ENCODE results near the gene FCHSD2. TPM values are rescaled to one million over a fixed set of nuclear protein-coding genes. Genes with fewer than 3 reads are reported as not detected.

Gene FCHSD2
- total RNA-seq, 2 donors from 2014 or later = 56.5 to 75.3 TPM

DNA sequence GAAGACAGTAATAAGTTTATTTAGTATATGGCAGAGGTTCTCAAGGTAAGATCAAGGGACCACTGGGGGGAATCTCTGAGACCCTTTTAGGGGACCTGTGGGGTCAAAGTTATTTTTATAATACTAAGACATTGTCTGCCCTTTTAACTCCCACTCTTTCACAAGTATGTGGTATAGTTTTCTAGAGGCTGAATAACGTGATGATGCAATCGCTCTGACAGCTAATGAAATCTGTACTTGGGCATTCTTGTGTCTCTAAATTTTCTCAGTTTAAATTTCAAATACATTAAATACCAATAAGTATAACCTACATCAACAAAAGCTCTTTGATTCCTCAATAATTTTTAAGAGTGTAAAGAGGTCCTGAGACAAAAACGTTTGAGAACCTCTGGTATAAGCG lies 180.0 kb downstream of the FCHSD2 start:
- DNase-seq (ENCODE audit: low spot score) = no peak
- TF ChIP-seq, protein P1, sequence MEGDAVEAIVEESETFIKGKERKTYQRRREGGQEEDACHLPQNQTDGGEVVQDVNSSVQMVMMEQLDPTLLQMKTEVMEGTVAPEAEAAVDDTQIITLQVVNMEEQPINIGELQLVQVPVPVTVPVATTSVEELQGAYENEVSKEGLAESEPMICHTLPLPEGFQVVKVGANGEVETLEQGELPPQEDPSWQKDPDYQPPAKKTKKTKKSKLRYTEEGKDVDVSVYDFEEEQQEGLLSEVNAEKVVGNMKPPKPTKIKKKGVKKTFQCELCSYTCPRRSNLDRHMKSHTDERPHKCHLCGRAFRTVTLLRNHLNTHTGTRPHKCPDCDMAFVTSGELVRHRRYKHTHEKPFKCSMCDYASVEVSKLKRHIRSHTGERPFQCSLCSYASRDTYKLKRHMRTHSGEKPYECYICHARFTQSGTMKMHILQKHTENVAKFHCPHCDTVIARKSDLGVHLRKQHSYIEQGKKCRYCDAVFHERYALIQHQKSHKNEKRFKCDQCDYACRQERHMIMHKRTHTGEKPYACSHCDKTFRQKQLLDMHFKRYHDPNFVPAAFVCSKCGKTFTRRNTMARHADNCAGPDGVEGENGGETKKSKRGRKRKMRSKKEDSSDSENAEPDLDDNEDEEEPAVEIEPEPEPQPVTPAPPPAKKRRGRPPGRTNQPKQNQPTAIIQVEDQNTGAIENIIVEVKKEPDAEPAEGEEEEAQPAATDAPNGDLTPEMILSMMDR (IDR thresholded peaks at IDR 0.05) = no peak

DNA sequence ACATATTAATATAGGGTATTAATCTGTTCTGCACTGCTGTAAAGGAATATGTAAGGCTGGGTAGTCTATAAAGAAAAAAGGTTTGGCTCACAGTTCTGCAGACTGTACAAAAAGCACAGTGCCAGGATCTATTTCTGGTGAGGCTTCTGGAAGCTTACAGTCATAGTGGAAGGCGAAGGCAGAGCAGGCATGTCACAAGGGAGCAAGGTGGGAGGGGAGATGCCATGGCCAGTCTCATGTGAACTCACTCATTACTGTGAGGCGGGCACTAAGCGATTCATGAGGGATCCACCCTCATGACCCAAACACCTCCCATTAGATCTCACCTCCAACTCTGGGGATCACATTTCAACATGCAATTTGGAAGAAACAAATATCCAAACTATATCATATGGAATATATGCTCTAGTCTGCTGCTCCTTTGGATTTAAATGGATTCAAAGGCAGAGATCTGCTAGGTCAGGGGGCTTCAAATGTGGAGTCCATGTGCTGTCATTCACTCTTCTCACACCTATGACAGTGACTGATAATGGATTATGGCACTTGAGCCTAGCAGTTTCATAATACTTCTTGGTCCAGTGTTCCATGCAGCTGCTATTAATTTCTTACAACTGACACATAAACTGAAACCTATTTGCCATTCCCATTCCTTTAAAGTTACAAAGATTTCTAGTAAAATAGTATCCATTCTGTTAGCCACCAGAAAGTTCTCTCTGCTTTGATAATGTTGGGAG lies 182.0 kb downstream of the FCHSD2 start:
- ATAC-seq (ENCODE audit: insufficient number of reproducible peaks, low FRiP score, low read depth) = no peak
- Histone ChIP-seq H3K4me1 (ENCODE audit: control insufficient read depth in 1 of 2, low read depth in 2 of 2) (no peaks in the 10 kb centered on the region), H3K27me3 (replicated peaks; ENCODE audit: insufficient read depth) (no peaks in the 10 kb centered on the region), H3K9me3 (no peaks in the 10 kb centered on the region), H3K27ac (no peak overlapping the region), H3K4me3 (no peak overlapping the region), H3K36me3 (peaks cover 4% of the 10 kb centered on the region)
- TF ChIP-seq, protein P1 (IDR thresholded peaks at IDR 0.05) = no peak
- no peak for DNase-seq (ENCODE audit: low spot score)

More for the DNA sequence above, 180.0 kb downstream of the FCHSD2 start:
- Histone ChIP-seq H3K4me1 (ENCODE audit: control insufficient read depth in 1 of 2, low read depth in 2 of 2) (no peaks in the 10 kb centered on the region), H3K36me3 (peaks cover 4% of the 10 kb centered on the region), H3K4me3 (no peak overlapping the region), H3K27ac (no peak overlapping the region), H3K9me3 (no peaks in the 10 kb centered on the region), H3K27me3 (replicated peaks; ENCODE audit: insufficient read depth) (no peaks in the 10 kb centered on the region)
- no peak for ATAC-seq (ENCODE audit: insufficient number of reproducible peaks, low FRiP score, low read depth)

DNA sequence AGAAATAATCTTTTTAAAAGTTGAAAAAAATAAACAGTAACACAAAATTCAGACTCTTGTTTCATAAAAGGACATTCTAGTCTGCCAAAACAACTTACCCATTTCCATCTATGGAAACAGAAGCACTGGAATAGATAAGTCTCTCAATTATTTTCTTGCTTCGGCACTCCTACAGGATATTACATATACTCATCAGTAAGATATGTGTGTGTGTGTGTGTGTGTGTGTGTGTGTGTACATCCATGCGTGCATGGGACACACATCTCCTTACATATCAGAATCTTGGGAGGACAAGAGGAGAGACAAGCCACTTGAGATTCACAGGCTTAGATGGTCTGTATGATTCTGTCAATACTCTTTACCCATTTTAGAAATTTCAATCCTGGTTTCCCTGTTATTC lies 183.3 kb downstream of the FCHSD2 start:
- H3K4me3 ChIP-seq = no peak overlapping the region
- ATAC-seq (ENCODE audit: insufficient number of reproducible peaks, low FRiP score, low read depth) (no peak), DNase-seq (ENCODE audit: low spot score) (no peak)
- H3K27ac ChIP-seq = no peak overlapping the region
- TF ChIP-seq, protein P1 (IDR thresholded peaks at IDR 0.05) = no peak
- H3K36me3 ChIP-seq = no peaks in the 10 kb centered on the region
- H3K4me1 ChIP-seq (ENCODE audit: control insufficient read depth in 1 of 2, low read depth in 2 of 2) = no peaks in the 10 kb centered on the region
- no peaks in the 10 kb centered on the region for H3K9me3 ChIP-seq
- no peaks in the 10 kb centered on the region for H3K27me3 ChIP-seq (replicated peaks; ENCODE audit: insufficient read depth)

DNA sequence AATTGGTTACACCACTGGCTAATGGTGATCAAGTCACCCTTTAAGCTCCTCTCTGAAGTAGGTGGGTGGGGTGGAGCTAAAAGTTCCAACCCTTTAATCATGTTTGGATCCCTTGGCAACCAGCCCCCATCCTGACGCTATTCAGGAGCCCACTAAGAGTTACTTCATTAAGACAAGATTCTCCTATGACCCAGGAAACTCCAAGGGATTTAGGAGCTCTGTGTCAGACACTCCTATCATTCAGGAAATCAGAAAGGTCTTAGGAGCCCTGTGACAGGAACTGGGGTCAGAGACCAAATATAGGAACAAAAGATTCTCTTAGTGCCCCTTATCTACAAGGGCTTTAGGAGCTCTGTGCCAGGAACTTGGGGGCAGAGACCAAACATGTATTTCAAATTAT lies 186.7 kb downstream of the FCHSD2 start:
- no peak overlapping the region for H3K27ac ChIP-seq
- no peak for ATAC-seq (ENCODE audit: insufficient number of reproducible peaks, low FRiP score, low read depth)
- TF ChIP-seq, protein P1 (IDR thresholded peaks at IDR 0.05) = no peak

DNA sequence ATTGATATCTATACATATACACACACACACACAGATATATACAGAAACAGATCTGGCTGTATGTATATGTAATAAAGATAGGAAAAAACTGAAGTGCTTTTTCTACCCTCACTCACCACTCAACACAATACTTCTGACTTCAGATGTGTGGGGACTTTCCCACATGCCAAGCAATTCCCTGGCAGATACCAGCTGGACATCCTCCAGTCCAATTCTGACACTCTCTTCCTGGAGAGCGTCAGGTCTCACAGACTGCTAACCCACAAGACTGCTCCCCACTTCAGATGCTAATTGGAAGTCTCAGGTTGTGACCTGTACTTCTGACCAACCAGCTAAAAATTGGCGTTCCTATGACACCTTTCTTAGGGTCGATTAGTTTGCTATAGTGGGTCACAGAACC lies 187.3 kb downstream of the FCHSD2 start:
- Histone ChIP-seq H3K27ac (no peak overlapping the region), H3K4me1 (ENCODE audit: control insufficient read depth in 1 of 2, low read depth in 2 of 2) (peaks cover 4 to 10% of the 10 kb centered on the region in 2 donors), H3K27me3 (replicated peaks; ENCODE audit: insufficient read depth) (no peaks in the 10 kb centered on the region), H3K9me3 (no peaks in the 10 kb centered on the region), H3K36me3 (no peaks in the 10 kb centered on the region), H3K4me3 (no peak overlapping the region)
- no peak for DNase-seq (ENCODE audit: low spot score)
- no peak for ATAC-seq (ENCODE audit: insufficient number of reproducible peaks, low FRiP score, low read depth)
- TF ChIP-seq, protein P1 (IDR thresholded peaks at IDR 0.05) = no peak

More for the DNA sequence above, 186.7 kb downstream of the FCHSD2 start:
- no peak for DNase-seq (ENCODE audit: low spot score)
- Histone ChIP-seq H3K4me1 (ENCODE audit: control insufficient read depth in 1 of 2, low read depth in 2 of 2) (peaks cover 4 to 10% of the 10 kb centered on the region in 2 donors), H3K4me3 (no peak overlapping the region), H3K9me3 (no peaks in the 10 kb centered on the region), H3K27me3 (replicated peaks; ENCODE audit: insufficient read depth) (no peaks in the 10 kb centered on the region), H3K36me3 (no peaks in the 10 kb centered on the region)

All from thoracic aorta (tissue), 2 donors.